EH (cell line): ENCODE data around the gene WNT1.

Experiments used
- DNase-seq: peaks from one replicate; pipeline ENCODE4 v3.0.0-alpha.2; 2015; ENCODE audit warnings: low read depth

Gene WNT1

DNA sequence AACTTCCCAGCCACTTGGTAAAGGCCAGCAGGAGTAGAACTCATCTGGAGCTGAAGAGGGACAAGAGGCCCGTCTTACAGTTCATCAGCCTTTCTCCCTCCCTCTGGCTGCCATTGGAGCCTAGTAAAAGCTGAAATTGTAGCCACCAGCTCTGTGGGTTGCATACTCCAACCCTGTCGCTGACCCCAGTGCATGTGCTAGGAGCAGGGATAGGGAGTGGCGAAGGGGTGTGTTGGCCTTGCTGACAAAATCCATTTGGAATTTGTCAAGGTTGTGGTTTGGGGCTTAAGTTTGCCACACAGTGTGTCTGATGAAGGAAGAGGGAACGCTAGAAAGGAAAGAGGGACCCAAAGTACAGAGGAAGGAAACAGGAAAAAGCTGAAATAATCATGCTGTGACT lies 16.8 kb upstream of the WNT1 start:
- peak; percentile 19 for DNase-seq

DNA sequence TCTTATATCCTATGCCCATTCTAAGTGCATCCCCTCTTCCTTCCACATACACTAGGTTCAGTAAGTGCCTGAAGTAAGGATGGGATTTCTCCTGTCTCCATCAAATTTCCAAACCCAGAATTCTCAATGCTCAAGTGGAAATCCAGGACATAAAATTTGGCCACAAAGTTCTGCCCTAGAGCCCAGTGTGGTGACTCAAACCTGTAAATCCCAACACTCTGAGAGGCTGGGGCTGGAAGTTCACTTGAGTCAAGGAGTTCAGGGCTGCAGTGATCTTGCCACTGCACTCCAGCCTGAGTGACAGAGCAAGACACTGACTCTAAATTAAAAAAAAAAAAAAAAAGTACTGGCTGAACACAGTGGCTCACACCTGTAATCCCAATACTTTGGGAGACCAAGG lies 16.3 kb upstream of the WNT1 start:
- peak; percentile 45 for DNase-seq

GRCh38 chr12:48965298-48965838 lies 12.8 kb upstream of the WNT1 start:
- peak; percentile 52 for DNase-seq

DNA sequence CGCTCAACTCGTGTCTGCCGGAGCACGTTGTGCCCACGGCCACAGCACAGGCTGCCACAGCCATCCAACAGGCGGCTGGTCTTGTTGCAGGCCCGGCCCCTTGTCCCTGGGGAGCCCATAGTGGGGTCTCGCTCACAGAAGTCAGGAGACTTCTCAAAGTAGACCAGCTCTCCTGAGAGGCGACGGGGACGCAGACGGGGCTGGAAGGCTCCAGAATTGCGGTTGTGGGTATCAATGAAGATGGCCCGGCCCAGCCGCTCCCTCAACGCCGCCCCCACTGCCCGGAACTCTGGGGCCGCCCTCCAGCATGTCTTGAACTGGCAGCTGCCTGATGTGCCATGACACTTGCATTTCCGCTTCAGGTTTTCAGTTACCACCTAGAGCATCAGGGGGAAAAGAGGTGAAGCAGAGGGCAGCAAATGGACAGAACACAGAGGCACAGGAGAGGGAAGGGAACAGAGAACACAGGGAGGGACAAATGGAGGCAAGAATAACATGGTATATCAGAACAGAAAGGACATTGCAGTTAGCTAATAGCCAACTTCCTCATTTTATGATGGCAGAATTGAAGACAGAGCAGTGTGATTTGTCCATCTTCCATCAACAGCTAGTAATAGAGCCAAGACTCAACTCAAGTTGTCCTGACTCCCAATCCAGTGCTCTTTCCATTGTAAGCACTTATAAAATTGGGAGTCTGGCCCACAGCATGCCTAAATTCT lies 11.8 kb upstream of the WNT1 start:
- DNase-seq = no peak

DNA sequence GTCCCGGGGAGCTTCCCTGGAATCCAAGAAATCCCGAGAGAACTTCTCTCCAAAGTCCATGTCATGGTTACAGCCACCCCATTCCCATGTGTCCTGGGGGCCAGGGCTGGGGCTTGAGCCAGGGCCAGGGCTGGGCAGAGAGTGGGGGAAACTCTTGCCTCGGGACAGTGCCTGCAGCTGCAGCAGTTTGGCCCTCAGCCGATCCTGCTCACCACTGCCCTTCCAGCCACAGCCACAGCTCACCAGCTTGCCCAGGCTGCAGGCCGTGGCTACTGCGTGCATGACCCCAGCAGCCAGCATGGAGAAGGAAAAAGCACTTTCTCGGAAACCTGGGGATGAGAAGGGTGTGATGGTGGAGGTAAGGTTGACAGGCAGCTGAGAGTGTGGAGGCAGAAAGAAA lies 10.1 kb upstream of the WNT1 start:
- DNase-seq = no peak

- DNase-seq = no peak
Observed at GRCh38 chr12:48968467-48968866, 9.7 kb upstream of the WNT1 start.

DNA sequence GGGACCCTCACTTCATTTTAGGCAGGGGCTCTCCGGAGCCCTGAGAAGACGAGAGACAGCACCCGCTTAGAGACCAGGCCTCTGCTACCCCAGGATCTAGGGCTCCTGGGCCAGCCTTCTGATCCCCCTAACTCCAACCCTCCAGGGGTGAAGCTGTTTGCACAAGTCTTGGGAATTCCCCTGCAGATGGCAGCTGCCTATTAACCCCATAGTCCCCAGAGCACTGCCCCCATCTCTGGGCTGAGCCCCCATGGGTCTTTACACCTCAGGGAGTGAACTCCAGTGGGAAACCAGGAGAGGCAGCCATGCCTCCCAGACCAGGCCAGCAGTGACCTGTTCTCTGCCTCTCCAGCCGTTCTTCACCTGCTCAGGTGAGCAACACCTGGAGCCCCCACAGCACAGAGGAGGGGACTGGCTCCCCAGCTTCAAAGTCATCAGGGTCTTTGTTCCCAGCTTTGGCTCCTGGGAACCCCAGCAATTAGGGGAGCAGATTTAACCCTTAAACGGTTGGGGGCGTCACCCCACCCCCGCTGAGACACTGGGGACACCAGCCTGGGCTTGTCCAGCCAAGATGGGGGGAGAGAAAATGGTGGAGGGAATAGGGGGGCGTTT lies 8.9 kb upstream of the WNT1 start:
- DNase-seq = no peak

- no peak for DNase-seq
Observed at GRCh38 chr12:48969833-48970701, 8.1 kb upstream of the WNT1 start.

DNA sequence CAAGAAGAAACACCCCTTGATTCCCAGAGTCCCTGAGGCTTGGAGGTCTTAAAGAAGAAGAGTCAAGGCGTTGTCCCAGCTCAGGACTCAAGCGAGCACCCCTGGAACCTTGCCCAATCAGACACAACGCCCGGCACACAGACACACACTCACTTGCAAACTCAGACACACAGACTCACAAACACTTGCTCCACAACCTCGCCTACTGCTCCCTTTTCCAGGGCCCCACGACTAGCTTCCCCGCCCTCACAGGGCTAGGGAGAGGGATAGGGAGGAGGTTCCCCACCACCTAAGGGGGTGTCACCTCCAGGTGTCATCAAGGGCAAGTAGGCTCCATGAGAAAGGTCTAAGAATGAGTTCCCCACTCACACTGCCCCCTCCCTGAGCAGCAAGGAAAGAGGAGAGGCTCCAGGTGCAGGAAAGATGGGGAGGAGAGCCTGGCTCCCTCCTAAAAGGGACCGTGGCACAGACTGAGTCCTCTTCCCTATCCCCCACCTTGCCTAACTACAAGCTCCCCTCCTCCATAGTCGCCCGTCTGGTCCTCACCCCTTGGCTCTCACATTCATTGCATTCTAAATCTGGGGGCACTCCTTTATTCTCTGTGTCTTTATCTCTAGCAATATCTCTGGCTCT lies 7.3 kb upstream of the WNT1 start:
- no peak for DNase-seq

GRCh38 chr12:48972213-48972951 lies 5.7 kb upstream of the WNT1 start:
- DNase-seq = peak; percentile 78

DNA sequence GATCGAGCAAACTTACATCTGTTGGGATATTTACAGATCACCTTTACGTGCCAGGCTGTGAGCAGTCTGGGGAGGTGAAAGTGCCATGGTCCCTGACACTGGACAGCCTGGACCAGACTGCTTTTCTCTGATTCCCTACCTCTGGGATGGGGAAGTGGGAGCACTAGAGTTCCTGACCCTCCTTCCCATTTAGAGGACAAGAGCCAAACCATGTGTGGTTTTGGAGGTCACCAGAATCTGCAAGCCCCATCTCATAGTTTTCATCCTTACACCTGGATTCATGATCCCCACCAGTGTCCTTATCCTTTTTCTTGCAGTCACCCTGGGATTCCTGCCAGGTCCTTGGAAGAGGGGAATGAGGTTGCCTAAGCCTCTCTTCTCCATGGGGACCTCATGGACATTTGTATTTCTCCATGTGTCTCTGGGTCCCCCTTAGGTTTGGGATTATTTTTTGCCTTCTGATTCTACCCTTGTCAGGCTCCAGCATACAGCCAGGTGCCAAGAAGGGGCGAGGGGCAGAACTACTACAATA lies 5.1 kb upstream of the WNT1 start:
- no peak for DNase-seq

- DNase-seq = no peak
Observed at GRCh38 chr12:48973531-48973930, 4.6 kb upstream of the WNT1 start.

DNA sequence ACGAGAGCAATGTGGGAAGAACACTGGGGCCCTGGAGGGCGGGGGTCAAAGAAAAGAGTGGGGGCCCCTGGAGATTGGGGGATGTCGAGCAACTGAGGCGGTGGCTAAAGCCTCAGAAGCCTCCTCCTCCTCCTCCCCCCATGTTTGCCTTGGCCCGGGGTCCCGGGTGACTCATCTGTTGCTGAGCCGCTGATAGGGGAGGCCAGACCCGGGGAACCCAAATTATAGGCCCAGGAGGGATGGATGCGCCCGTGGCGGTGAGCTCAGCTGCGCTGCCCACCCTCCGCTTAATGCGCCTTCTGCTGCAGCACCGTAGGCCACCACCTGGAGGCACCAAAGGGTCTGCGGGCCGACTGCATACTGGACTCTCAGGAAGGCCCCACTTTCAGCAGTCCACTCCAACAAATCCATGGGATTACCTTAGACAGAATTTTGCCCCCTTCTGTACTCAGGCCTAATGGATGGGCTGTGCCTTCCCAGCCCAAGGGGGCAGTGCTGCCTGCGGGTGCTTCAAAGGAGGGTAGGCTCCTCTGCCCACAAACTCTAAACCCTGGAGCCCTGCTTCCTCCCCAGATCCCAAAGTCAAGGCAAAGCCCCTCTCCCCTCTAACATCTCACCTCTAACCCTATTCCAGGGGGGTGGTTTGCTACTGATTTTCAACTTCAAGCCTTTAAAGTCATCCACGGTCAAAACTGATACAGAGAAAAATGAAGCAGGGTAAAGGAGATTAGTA lies 4.0 kb upstream of the WNT1 start:
- peak; percentile 46 for DNase-seq

DNA sequence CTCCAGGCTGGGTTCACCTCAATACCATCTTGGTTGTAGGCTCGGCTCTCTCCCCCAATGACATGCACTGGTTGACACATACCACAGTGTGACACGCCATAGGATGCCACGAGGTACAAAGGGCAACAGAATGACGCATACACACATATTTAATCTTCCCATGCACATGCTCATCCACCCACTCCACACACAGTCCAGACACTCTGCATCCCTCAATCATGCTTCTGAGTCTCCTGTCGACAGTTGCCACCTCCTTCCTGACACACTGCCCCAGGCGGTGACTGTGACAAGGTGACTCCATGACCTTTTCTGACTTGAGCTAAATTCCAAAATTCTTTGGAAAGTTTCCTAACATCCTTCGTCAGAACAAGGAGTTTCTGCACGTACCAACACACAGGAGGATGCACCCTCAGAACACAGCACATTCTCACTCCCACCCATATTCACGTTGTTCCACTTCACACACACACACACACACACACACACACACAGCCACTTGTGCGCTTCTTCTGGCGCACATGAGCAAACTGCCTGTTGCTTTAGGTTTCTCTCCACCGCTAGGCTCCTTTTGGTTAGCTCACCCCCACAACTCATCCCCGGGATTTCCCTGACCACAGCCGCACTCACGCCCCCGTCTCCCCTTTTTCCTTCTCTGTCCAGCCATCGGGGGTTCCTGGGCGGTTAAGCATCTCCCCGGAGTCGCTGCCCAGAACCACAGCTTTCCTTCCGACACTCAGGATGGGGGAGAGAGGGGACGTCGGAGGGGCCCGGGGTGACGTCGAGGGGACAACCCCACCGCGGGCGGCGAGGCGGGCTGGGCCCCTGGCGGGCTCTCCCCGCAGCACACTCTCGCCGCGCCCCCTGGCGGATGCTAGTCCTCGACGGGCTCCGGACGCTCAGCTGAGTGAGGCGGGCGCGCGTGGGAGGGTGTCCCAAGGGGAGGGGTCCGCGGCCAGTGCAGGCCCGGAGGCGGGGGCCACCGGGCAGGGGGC lies 536 bp upstream of the WNT1 start:
- peak; percentile 69 for DNase-seq

- no peak for DNase-seq
Observed at GRCh38 chr12:48978741-48979601, 849 bp downstream of the WNT1 start.

DNA sequence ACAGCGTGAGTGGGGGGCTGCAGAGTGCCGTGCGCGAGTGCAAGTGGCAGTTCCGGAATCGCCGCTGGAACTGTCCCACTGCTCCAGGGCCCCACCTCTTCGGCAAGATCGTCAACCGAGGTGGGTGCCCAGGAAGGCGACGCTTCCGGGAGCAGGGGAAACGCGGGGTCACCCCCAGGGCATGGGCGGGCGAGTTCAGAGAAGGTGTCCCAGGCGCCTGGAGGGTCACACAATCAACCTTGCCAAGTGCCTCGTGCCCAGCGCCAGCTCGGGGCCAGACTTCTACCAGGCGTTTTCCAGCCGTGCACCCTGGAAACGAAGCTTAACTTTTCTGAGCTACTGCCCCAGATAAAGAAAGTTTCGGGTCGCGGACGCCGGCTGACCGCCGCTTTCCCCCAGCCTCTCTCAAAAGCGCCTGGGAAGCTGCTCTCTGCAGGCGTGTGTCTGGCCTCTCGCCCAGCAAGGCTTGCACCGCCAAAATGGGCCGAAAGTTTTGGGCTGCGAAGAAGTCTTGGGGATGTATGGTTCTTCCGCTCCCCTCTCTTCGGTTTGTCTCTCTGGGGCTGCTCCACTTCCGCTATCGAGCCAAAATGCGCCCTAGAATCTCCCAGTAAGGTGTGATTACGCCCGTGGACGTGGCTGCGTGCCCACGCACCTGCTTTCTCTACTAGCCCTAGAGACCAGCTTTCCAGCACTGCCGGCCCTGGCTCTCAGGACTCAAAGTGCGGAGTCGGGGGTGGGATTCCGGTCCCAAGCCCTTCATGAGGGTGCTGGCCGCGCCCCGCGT lies 1.7 kb downstream of the WNT1 start:
- no peak for DNase-seq

GRCh38 chr12:48980389-48980952 lies 2.3 kb downstream of the WNT1 start:
- no peak for DNase-seq
